SJCRH30 (cell line): ENCODE results near the gene SAP30BP. TPM values are rescaled to one million over a fixed set of nuclear protein-coding genes. Genes with fewer than 3 reads are reported as not detected.

Source experiments
- DNase-seq, 2 experiments: peaks; one replicate each; pipeline ENCODE4 v3.0.0-alpha.2; 2015 to 2020
- H3K27ac ChIP-seq: fragments of 250-450 bp; sonication (Bioruptor Pico); 2 replicates; pipeline ENCODE4 v1.5.1; 2020; ENCODE audit warnings: mild to moderate bottlenecking, moderate library complexity
- H3K27me3 ChIP-seq: fragments of 250-450 bp; sonication (Bioruptor Pico); 2 replicates; pipeline ENCODE4 v1.5.1; 2020; ENCODE audit warnings: mild to moderate bottlenecking, moderate library complexity
- H3K36me3 ChIP-seq: fragments of 250-450 bp; sonication (Bioruptor Pico); 2 replicates; pipeline ENCODE4 v1.5.1; 2020; ENCODE audit warnings: mild to moderate bottlenecking, moderate library complexity
- H3K4me1 ChIP-seq: fragments of 250-450 bp; sonication (Bioruptor Pico); 2 replicates; pipeline ENCODE4 v1.5.1; 2020; ENCODE audit warnings: mild to moderate bottlenecking, moderate library complexity
- H3K4me3 ChIP-seq: fragments of 250-450 bp; sonication (Bioruptor Pico); 2 replicates; pipeline ENCODE4 v1.5.1; 2020; ENCODE audit warnings: mild to moderate bottlenecking, moderate library complexity
- H3K9me3 ChIP-seq: fragments of 250-450 bp; sonication (Bioruptor Pico); replicated peaks from 2 replicates; pipeline ENCODE4 v1.5.1; 2020; ENCODE audit warnings: mild to moderate bottlenecking, moderate library complexity
- total RNA-seq: library from RNA; depleted of rRNA; stranded (reverse); fragments of >200 nt; shearing (Covaris generic); gene quantifications from 2 replicates; pipeline ENCODE4 v1.2.3, GENCODE V29; 2014

Gene SAP30BP
- total RNA-seq, 1 experiment from 2014 or later: 74.0 TPM

DNA sequence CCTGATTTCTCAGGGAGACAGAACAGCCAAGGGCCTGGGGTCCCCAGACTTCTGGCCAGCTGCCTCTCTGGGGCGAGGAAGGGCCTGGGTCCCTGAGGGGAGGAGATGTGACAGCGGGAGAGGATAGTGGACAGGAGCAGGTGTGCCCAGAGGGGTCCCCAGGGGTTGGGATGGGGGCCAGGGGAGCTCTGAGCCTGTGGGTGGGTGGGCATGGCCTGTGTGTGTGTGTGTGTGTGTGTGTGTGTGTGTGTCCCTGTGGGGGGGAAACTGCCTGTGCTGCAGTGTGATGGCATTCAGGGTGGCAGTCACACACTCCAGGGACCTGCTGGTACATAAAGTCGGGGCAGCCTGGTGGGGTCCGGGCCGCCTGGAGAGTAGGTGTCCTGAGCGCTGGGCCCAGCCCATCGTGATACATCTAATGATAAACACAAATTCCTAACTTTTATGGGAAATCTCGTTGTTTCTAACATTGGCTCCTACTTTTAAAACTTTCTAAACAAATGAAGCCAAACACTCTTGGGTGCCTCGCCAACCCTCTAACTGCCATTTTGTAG is 55.5 kb downstream of the SAP30BP start:
- no peak overlapping the region for H3K4me3 ChIP-seq
- H3K4me1 ChIP-seq: no peaks in the 10 kb centered on the region; the same call in 1 of the 2 replicates
- DNase-seq: no peak
- H3K9me3 ChIP-seq: no peaks in the 10 kb centered on the region
- no peaks in the 10 kb centered on the region for H3K36me3 ChIP-seq
- H3K27me3 ChIP-seq: peaks cover 55% of the 10 kb centered on the region
- no peak overlapping the region for H3K27ac ChIP-seq

DNA sequence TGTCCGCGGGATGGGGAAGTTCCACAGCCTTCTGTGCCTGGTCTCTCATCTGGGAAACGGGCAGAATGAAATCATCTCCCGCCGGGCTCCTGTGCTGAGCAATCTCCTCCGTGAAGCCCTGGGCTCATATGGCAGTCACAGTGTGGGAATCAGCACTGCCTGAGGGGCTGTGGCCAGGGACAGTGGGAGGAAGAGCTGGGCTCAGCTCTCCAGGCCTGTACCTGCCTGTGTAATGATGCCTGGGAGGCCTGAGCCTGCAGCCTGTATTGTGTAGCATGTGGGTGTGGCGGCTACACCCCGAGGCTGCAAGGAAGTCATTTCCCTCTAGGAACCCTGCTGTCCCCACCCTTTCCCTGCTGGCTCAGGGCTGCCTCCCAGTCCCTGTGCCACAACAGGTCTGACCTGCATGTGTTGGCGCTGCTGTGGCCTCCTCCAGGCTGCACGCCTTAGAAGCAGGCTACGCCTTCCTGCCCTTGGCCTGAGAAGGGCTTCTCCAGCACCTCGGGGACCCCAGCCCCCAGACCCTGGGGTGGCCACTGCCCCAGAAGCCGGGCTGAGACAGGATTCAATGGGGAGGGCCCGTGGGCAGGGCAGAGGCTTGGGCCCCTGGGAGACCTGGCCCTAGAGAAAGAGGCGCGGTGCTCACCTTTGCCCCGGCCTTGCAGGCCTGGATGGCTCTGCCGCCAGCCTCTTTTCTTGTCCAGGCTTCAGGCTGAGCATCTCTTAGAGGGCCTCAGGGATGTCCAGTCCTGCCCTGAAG is 56.2 kb downstream of the SAP30BP start:
- Histone ChIP-seq H3K4me3 (no peak overlapping the region), H3K27me3 (peaks cover 52% of the 10 kb centered on the region), H3K9me3 (no peaks in the 10 kb centered on the region), H3K36me3 (no peaks in the 10 kb centered on the region), H3K27ac (no peak overlapping the region), H3K4me1 (no peaks in the 10 kb centered on the region; the same call in 1 of the 2 replicates)
- peak in 1 of 2 experiments; percentile 42 for DNase-seq

DNA sequence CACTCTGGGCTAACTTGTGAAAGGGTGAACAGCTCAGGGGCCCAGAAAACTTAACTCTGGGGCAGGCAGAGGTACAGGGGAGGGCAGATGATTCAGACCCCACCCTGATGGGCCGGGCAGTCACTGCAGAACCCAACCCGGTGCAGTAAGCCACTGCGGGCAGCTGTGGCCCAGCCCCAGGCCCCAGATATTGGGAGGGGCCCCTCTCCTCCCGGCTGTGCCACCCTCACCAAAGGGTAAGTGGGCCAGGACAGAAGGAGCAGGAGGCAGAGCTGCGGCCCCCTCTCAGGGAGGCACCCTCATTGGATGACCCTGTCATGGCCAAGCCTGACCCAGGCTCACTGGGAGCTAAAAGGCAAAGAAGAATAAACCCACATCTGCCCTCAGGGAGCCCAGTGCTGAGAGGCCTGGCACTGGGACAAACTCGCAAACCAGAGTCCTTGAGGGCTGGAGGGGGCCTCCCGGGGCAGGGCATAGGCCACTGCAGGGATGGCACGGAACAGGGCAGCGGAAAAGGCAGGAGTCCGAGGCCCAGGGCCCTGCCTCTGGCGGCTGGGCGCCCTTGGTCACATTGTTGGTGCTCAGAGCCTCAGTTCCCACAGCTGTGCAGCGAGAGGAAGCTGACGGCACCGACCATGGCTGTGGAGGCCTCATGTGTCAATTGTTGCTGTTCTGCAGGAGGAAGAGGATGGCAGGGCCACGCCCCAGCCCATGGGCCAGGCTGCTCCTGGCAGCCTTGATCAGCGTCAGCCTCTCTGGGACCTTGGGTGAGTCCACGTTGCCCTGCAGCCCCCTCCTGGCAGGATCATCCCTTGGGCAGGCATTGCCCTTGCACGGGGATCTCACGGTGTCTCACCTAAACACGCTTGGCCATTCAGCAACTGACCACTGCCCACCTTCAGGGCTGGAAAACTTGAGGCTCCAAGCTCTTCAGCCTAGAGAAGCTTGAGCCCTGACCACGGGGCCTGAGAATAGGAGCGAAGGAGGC is 57.2 kb downstream of the SAP30BP start:
- Histone ChIP-seq H3K9me3 (no peaks in the 10 kb centered on the region), H3K4me3 (no peak overlapping the region), H3K4me1 (no peaks in the 10 kb centered on the region; the same call in 1 of the 2 replicates), H3K36me3 (no peaks in the 10 kb centered on the region), H3K27me3 (peaks cover 47% of the 10 kb centered on the region), H3K27ac (no peak overlapping the region)
- no peak for DNase-seq

DNA sequence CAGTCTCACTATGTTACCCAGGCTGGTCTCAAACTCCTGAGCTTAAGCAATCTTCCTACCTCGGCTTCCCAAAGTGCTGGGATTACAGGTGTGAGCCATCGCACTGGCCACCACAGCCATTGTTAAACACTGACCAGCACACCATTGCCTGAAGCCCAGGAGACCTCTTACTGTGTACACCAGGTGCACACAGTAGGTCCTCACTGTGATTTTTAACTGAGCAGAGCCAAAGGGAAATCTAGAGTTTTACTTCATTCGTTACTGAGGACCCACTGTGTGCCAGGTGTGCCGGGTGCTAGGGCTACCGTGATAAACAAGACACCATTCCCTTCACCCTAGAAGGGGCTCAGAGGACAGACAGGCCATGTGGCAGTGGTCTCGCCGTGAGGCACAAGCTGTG is 58.4 kb downstream of the SAP30BP start:
- no peak overlapping the region for H3K4me3 ChIP-seq
- peaks cover 35% of the 10 kb centered on the region for H3K27me3 ChIP-seq
- H3K9me3 ChIP-seq: no peaks in the 10 kb centered on the region
- H3K27ac ChIP-seq: no peak overlapping the region
- no peaks in the 10 kb centered on the region; the same call in 1 of the 2 replicates for H3K4me1 ChIP-seq
- H3K36me3 ChIP-seq: no peaks in the 10 kb centered on the region
- DNase-seq: no peak

DNA sequence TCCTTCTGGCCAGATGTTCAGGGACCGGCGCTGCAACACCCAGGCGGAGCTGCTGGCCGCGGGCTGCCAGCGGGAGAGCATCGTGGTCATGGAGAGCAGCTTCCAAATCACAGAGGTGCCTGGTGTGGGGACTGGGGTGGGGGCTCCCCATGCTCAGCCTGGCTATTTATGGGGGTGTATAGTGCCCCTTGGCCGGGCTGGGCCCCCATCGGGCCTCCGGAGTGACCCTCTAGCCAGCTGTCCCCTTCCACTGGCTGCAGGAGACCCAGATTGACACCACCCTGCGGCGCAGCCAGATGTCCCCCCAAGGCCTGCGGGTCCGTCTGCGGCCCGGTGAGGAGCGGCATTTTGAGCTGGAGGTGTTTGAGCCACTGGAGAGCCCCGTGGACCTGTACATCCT is 60.3 kb downstream of the SAP30BP start:
- H3K27ac ChIP-seq: no peak overlapping the region
- H3K4me3 ChIP-seq: no peak overlapping the region
- no peak for DNase-seq

DNA sequence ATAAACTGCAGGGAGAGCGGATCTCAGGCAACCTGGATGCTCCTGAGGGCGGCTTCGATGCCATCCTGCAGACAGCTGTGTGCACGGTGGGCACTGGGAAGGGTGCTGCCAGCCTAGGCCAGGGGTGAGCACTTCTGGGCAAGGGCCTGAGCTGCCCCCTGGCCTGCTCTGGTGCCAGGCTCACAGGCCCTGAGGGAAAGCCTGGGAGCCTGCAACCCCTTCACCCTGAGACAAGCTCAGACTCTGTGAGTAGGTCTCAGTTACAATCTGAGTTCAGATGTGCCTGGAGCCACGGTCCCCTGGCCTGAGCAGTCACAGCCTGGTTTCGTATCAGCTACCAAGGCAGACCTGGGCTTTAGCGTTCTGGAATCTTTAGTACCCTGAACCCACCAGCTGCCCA is 62.2 kb downstream of the SAP30BP start:
- DNase-seq: no peak
- H3K27me3 ChIP-seq: peaks cover 4% of the 10 kb centered on the region
- H3K9me3 ChIP-seq: no peaks in the 10 kb centered on the region
- H3K4me1 ChIP-seq: no peaks in the 10 kb centered on the region
- no peaks in the 10 kb centered on the region for H3K36me3 ChIP-seq
- H3K27ac ChIP-seq: no peak overlapping the region
- H3K4me3 ChIP-seq: no peak overlapping the region

More for the DNA sequence above, 60.3 kb downstream of the SAP30BP start:
- no peaks in the 10 kb centered on the region for H3K4me1 ChIP-seq
- no peaks in the 10 kb centered on the region for H3K36me3 ChIP-seq
- peaks cover 22% of the 10 kb centered on the region for H3K27me3 ChIP-seq
- no peaks in the 10 kb centered on the region for H3K9me3 ChIP-seq

DNA sequence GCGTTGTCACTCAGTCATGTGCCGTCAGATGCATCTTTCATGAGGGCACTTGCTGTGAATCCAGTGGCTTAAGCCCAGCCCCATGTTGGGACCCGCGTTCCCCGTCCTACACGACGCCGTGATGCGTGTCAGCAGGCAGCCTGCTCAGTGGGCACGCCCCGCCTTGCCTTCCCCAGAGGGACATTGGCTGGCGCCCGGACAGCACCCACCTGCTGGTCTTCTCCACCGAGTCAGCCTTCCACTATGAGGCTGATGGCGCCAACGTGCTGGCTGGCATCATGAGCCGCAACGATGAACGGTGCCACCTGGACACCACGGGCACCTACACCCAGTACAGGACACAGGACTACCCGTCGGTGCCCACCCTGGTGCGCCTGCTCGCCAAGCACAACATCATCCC is 62.9 kb downstream of the SAP30BP start:
- Histone ChIP-seq H3K27ac (no peak overlapping the region), H3K27me3 (peaks cover 3% of the 10 kb centered on the region; the same call in 1 of the 2 replicates), H3K4me1 (no peaks in the 10 kb centered on the region), H3K9me3 (no peaks in the 10 kb centered on the region), H3K36me3 (no peaks in the 10 kb centered on the region), H3K4me3 (no peak overlapping the region)
- DNase-seq: no peak

DNA sequence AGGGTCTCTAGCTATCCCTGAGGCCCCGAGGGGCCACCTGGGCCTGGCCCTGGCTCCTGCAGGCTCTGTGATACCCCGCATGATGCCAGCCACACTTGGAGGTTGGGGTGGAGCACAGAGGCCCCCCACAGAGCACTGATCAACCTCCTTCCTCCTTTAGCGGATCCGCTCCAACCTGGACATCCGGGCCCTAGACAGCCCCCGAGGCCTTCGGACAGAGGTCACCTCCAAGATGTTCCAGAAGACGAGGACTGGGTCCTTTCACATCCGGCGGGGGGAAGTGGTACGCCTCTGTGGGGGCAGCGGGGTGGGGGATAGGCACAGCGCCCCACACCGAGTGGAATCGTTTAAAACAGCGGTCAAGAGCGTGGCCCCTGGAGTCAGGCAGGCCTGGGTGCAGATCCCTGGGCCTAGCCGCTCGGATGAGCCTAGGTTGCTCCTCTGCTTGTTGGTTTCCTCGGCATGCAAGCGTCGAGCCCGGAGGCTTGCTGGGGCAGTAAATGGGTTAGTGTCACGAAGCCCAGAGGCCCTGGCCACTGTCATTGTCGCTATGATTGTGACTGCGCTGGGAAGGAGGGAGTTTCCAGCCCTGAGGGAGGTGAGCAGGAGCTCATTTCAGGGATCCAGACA is 64.1 kb downstream of the SAP30BP start:
- DNase-seq: no peak
- Histone ChIP-seq H3K27ac (no peak overlapping the region), H3K27me3 (peaks cover 6% of the 10 kb centered on the region; the same call in 1 of the 2 replicates), H3K4me3 (no peak overlapping the region), H3K4me1 (no peaks in the 10 kb centered on the region), H3K36me3 (no peaks in the 10 kb centered on the region), H3K9me3 (no peaks in the 10 kb centered on the region)

DNA sequence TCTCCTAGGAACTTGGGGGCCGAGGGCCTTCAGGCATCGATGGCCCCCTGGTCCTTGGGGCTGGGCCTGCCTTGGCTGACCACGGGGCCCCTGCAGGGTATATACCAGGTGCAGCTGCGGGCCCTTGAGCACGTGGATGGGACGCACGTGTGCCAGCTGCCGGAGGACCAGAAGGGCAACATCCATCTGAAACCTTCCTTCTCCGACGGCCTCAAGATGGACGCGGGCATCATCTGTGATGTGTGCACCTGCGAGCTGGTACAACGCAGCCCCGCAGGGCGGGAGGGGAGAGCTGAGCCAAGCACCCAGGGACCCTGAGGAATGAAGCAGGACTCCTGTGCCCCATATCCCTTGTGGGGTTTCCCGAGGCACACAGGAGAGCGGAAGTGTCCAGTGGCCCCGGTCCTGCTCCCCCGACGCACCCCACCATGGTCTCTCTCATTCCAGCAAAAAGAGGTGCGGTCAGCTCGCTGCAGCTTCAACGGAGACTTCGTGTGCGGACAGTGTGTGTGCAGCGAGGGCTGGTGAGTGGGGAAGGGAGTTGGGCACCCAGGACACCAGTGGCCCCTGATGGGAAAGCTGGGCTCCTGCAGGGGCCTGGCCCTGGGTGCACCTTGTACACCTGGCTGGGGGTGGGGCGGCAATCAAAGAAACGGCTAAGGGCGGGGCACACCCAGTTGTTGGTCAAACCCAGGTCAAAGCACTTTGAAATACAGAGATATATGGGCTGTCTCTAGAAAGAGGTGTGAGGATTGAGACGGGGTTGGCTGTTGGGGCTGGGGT is 64.8 kb downstream of the SAP30BP start:
- Histone ChIP-seq H3K9me3 (no peaks in the 10 kb centered on the region), H3K27me3 (peaks cover 6% of the 10 kb centered on the region; the same call in 1 of the 2 replicates), H3K4me1 (no peaks in the 10 kb centered on the region), H3K4me3 (no peak overlapping the region), H3K27ac (no peak overlapping the region), H3K36me3 (no peaks in the 10 kb centered on the region)
- DNase-seq: no peak

DNA sequence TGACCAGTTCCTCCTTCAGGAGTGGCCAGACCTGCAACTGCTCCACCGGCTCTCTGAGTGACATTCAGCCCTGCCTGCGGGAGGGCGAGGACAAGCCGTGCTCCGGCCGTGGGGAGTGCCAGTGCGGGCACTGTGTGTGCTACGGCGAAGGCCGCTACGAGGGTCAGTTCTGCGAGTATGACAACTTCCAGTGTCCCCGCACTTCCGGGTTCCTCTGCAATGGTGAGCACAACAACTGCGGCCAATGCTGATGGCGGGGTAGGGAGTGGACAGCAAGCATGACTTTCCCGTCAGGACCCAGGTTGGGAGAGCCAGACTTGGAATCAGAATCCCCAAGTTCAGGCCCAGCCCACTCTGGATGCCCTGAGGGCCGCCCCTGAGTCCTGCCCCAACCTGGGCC is 66.3 kb downstream of the SAP30BP start:
- H3K36me3 ChIP-seq: no peaks in the 10 kb centered on the region
- no peak overlapping the region for H3K27ac ChIP-seq
- H3K4me1 ChIP-seq: no peaks in the 10 kb centered on the region
- peaks cover 8% of the 10 kb centered on the region; the same call in 1 of the 2 replicates for H3K27me3 ChIP-seq
- no peak overlapping the region for H3K4me3 ChIP-seq
- no peak for DNase-seq
- H3K9me3 ChIP-seq: no peaks in the 10 kb centered on the region

DNA sequence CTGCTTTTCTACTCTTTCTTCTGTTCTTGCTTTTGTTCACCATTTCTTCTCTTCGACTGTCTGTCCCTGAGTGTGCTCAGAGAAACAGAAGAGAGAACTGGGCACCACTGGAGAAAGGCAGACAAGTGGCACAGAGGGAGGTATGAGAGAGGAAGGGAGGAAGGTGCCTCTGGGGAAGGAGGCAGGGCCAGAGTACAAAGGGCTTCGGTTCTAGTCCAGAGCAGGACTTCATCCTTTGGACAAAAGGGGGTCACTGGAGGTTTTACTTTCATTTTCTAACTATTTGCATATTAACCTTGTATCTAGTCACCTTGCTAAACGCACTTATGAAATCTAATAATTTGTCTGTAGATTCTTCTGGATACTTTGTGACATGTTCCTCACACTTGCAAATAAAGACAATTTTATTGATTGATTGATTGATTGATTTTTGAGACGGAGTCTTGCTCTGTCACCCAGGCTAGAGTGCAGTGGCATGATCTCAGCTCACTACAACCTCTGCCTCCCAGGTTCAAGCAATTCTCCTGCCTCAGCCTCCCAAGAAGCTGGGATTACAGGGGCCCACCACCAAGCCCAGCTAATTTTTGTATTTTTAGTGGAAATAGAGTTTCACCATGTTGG is 67.6 kb downstream of the SAP30BP start:
- no peak overlapping the region for H3K4me3 ChIP-seq
- H3K36me3 ChIP-seq: no peaks in the 10 kb centered on the region
- peaks cover 11% of the 10 kb centered on the region; the same call in 1 of the 2 replicates for H3K27me3 ChIP-seq
- no peak overlapping the region for H3K27ac ChIP-seq
- DNase-seq: no peak
- no peaks in the 10 kb centered on the region for H3K9me3 ChIP-seq
- no peaks in the 10 kb centered on the region for H3K4me1 ChIP-seq

DNA sequence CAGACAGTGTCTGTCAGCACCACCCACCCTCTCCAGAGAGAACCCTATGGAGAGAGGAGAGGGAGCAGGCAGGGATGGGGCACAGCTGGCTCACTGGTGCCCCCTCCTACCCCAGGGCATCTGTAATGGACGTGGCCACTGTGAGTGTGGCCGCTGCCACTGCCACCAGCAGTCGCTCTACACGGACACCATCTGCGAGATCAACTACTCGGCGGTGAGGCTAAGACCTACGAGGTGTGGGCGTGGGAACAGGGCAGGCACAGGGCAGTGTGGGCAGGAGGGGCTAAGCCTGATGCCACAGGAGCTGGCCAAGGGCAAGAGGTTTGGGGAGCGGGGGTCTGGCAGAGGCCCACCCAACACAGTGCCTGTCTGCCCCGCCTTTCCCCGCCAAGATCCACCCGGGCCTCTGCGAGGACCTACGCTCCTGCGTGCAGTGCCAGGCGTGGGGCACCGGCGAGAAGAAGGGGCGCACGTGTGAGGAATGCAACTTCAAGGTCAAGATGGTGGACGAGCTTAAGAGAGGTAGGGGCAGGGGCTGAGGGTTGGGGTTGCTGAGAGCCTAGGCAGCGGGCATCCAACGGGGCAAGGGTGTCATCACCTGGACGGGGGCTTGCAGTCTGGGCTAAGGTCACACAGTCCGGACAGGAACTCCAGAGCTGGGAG is 69.2 kb downstream of the SAP30BP start:
- no peak overlapping the region for H3K27ac ChIP-seq
- no peak overlapping the region for H3K4me3 ChIP-seq
- H3K9me3 ChIP-seq: no peaks in the 10 kb centered on the region
- no peaks in the 10 kb centered on the region for H3K4me1 ChIP-seq
- no peak for DNase-seq
- H3K36me3 ChIP-seq: no peaks in the 10 kb centered on the region
- peaks cover 11% of the 10 kb centered on the region; the same call in 1 of the 2 replicates for H3K27me3 ChIP-seq
